Keratinocyte (primary cell): Measurements from ENCODE around the gene TMEM200C.
"Not testable (repeated sequence)": the region's sequence is repeated elsewhere in the genome, so short reads cannot be mapped to it uniquely, and the experiment has no call there.

Experiments used
- EZH2 ChIP-seq: IDR thresholded peaks from one replicate; pipeline ENCODE4 v1.6.1; 2012; ENCODE audit warnings: inconsistent platforms, mild to moderate bottlenecking, low read length, moderate library complexity
- TF ChIP-seq, protein P1 (sequence below), 3 experiments: IDR thresholded peaks in 1 of 3; conservative IDR thresholded peaks in 1 of 3; optimal IDR thresholded peaks in 1 of 3; 2 replicates in 2 of 3; 3 replicates in 1 of 3; pipeline versions ENCODE3 to v1.5.1; 2011; ENCODE audit warnings: low read length in 3 of 3, mild to moderate bottlenecking in 3 of 3, moderate library complexity in 2 of 3, control low read depth in 1 of 3, inconsistent platforms in 1 of 3; ENCODE audit not compliant: insufficient read depth in 2 of 3; ENCODE audit errors: extremely low read depth in 1 of 3

DNA sequence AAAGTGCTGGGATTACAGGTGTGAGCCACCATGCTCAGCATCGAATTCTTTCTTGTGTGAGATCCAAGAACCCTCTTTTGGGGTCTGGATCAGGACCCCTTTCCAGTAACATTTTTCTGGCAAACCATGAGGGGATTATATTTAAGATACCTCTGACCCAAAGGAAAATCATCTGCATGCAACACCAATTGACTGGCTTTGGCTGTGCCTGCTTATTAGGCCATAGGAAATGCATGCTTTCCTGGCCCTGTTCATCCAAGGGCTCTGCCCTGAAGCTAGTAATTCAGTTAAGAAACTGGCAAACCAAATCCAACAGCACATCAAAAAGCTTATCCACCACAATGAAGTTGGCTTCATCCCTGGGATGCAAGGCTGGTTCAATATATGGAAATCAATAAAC lies 33.2 kb downstream of the TMEM200C start:
- TF ChIP-seq, protein P1, sequence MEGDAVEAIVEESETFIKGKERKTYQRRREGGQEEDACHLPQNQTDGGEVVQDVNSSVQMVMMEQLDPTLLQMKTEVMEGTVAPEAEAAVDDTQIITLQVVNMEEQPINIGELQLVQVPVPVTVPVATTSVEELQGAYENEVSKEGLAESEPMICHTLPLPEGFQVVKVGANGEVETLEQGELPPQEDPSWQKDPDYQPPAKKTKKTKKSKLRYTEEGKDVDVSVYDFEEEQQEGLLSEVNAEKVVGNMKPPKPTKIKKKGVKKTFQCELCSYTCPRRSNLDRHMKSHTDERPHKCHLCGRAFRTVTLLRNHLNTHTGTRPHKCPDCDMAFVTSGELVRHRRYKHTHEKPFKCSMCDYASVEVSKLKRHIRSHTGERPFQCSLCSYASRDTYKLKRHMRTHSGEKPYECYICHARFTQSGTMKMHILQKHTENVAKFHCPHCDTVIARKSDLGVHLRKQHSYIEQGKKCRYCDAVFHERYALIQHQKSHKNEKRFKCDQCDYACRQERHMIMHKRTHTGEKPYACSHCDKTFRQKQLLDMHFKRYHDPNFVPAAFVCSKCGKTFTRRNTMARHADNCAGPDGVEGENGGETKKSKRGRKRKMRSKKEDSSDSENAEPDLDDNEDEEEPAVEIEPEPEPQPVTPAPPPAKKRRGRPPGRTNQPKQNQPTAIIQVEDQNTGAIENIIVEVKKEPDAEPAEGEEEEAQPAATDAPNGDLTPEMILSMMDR (optimal IDR thresholded peaks at IDR 0.05 in 1 of 3, IDR thresholded peaks at IDR 0.05 in 1 of 3, conservative IDR thresholded peaks at IDR 0.05 in 1 of 3; ENCODE audit: extremely low read depth in 1 of 3, insufficient read depth in 2 of 3, low read length in 3 of 3), result not testable (repeated sequence)
- not testable (repeated sequence) for TF ChIP-seq EZH2
